SU-DHL-6 (cell line): Measurements from ENCODE around the gene SORBS2.

Source experiments
- H2AFZ ChIP-seq: fragments of 200-600 bp; sonication (generic); 2 replicates; pipeline ENCODE4 v1.6.1; 2014; ENCODE audit warnings: low read depth, mild to moderate bottlenecking, moderate library complexity, mixed read lengths, antibody characterized with exemption, low read length; ENCODE audit not compliant: severe bottlenecking
- H3F3A ChIP-seq: fragments of 200-600 bp; shearing (Covaris generic); 2 replicates; pipeline ENCODE4 v1.6.0; 2016; ENCODE audit warnings: antibody characterized with exemption, mild to moderate bottlenecking; ENCODE audit not compliant: insufficient read depth
- H3K27ac ChIP-seq: fragments of 200-600 bp; sonication (generic); 2 replicates; pipeline ENCODE4 v1.5.1; 2016; ENCODE audit warnings: low read depth, mild to moderate bottlenecking, low read length, moderate library complexity, mixed read lengths
- H3K27me3 ChIP-seq: fragments of 200-600 bp; sonication (generic), shearing (Covaris generic); 2 replicates; pipeline ENCODE4 v1.6.0; 2014; ENCODE audit warnings: mild to moderate bottlenecking, low read length
- H3K36me3 ChIP-seq: fragments of 200-600 bp; sonication (generic); 2 replicates; pipeline ENCODE4 v1.6.1; 2014; ENCODE audit warnings: mild to moderate bottlenecking, low read length, mixed read lengths
- H3K4me2 ChIP-seq: fragments of 300-600, 200-600 bp; shearing (Covaris generic), sonication (generic); 2 replicates; pipeline ENCODE4 v1.6.0; 2014; ENCODE audit warnings: low read length, low read depth, mild to moderate bottlenecking; ENCODE audit not compliant: poor library complexity, severe bottlenecking
- H3K4me3 ChIP-seq: fragments of 200-600 bp; sonication (generic); 2 replicates; pipeline ENCODE4 v1.5.1; 2014; ENCODE audit warnings: antibody characterized with exemption, low read length, mild to moderate bottlenecking, mixed read lengths; ENCODE audit not compliant: insufficient read depth, poor library complexity, severe bottlenecking
- H3K79me2 ChIP-seq: fragments of 200-600 bp; sonication (generic); 2 replicates; pipeline ENCODE4 v1.6.1; 2014; ENCODE audit warnings: mild to moderate bottlenecking, low read length, moderate library complexity; ENCODE audit not compliant: insufficient read depth
- H3K9ac ChIP-seq: fragments of 200-600 bp; sonication (generic); 2 replicates; pipeline ENCODE4 v1.7.0; 2014; ENCODE audit warnings: mild to moderate bottlenecking, low read length
- H3K9me2 ChIP-seq: fragments of 200-600 bp; sonication (generic); replicated peaks from 2 replicates; pipeline ENCODE4 v1.6.1; 2014; ENCODE audit warnings: low read length; ENCODE audit not compliant: insufficient read depth
- H3K9me3 ChIP-seq: fragments of 200-600 bp; sonication (generic); 2 replicates; pipeline ENCODE4 v1.6.1; 2014; ENCODE audit warnings: low read length, mixed read lengths; ENCODE audit not compliant: insufficient read depth
- H4K20me1 ChIP-seq: fragments of 200-600 bp; sonication (generic); 2 replicates; pipeline ENCODE4 v1.6.1; 2014; ENCODE audit warnings: low read depth, mild to moderate bottlenecking, antibody characterized with exemption, low read length, moderate library complexity, mixed read lengths
- CTCF ChIP-seq: fragments of 200-600 bp; sonication (generic); IDR thresholded peaks from one replicate; pipeline ENCODE4 v1.5.1; 2017; ENCODE audit warnings: antibody characterized with exemption, mild to moderate bottlenecking, low read length, moderate library complexity; ENCODE audit not compliant: insufficient read depth, poor library complexity, severe bottlenecking
- EZH2phosphoT487 ChIP-seq: fragments of 200-600 bp; sonication (generic), shearing (Covaris generic); conservative IDR thresholded peaks from 2 replicates; pipeline ENCODE4 v1.6.1; 2018; ENCODE audit warnings: mild to moderate bottlenecking, antibody characterized with exemption, low read length, moderate library complexity, mixed read lengths

The SORBS2 gene

GRCh38 chr4:185846505-185847150 lies 34.6 kb upstream of the SORBS2 start:
- Histone ChIP-seq H3K4me3 (no peak overlapping the region), H3K9me3 (no peaks in the 10 kb centered on the region), H3K9me2 (no peaks in the 10 kb centered on the region), H3K9ac (no peak overlapping the region), H3K27ac (no peak overlapping the region), H3K36me3 (no peaks in the 10 kb centered on the region), H2AFZ (no peak overlapping the region), H3K4me2 (no peak overlapping the region), H3F3A (no peaks in the 10 kb centered on the region), H3K27me3 (no peaks in the 10 kb centered on the region), H3K79me2 (no peaks in the 10 kb centered on the region), H4K20me1 (no peaks in the 10 kb centered on the region)
- TF ChIP-seq EZH2phosphoT487 (no peak), CTCF (no peak)

GRCh38 chr4:185845966-185846365 lies 34.0 kb upstream of the SORBS2 start:
- H3K9me2 ChIP-seq: no peaks in the 10 kb centered on the region
- TF ChIP-seq CTCF (no peak), EZH2phosphoT487 (no peak)
- H3K9me3 ChIP-seq: no peaks in the 10 kb centered on the region
- no peak overlapping the region for H3K4me3 ChIP-seq
- no peaks in the 10 kb centered on the region for H3K27me3 ChIP-seq
- no peaks in the 10 kb centered on the region for H3K79me2 ChIP-seq
- H3K9ac ChIP-seq: no peak overlapping the region
- no peak overlapping the region for H3K27ac ChIP-seq
- no peaks in the 10 kb centered on the region for H4K20me1 ChIP-seq
- H2AFZ ChIP-seq: no peak overlapping the region
- no peaks in the 10 kb centered on the region for H3F3A ChIP-seq
- H3K4me2 ChIP-seq: no peak overlapping the region
- no peaks in the 10 kb centered on the region for H3K36me3 ChIP-seq

GRCh38 chr4:185841451-185841850 lies 29.5 kb upstream of the SORBS2 start:
- H3K36me3 ChIP-seq: no peaks in the 10 kb centered on the region
- H3K79me2 ChIP-seq: no peaks in the 10 kb centered on the region
- no peak overlapping the region for H3K4me2 ChIP-seq
- H2AFZ ChIP-seq: no peak overlapping the region
- TF ChIP-seq EZH2phosphoT487: no peak
- no peak for TF ChIP-seq CTCF
- no peak overlapping the region for H3K27ac ChIP-seq
- no peak overlapping the region for H3K4me3 ChIP-seq
- no peak overlapping the region for H3K9ac ChIP-seq
- H3K9me2 ChIP-seq: no peaks in the 10 kb centered on the region
- H3F3A ChIP-seq: no peaks in the 10 kb centered on the region
- H3K27me3 ChIP-seq: no peaks in the 10 kb centered on the region
- H4K20me1 ChIP-seq: no peaks in the 10 kb centered on the region
- H3K9me3 ChIP-seq: no peaks in the 10 kb centered on the region
